IPS-20b (cell line): ENCODE results near the gene RPS6KA4.
A peak's percentile ranks its signal among the peaks of the same experiment; 100 is the strongest.

Experiments
- H3K27ac ChIP-seq: one replicate; pipeline ENCODE4 v1.5.1; 2013; ENCODE audit warnings: low read length
- H3K27me3 ChIP-seq: 2 replicates; pipeline ENCODE4 v1.6.1; 2013; ENCODE audit warnings: mild to moderate bottlenecking, low read length, inconsistent platforms; ENCODE audit not compliant: insufficient read depth
- H3K36me3 ChIP-seq: 2 replicates; pipeline ENCODE4 v1.6.1; 2013; ENCODE audit warnings: low read depth, mild to moderate bottlenecking, inconsistent platforms, low read length, moderate library complexity; ENCODE audit not compliant: insufficient read depth
- H3K4me1 ChIP-seq: 2 replicates; pipeline ENCODE4 v1.6.1; 2013; ENCODE audit warnings: mild to moderate bottlenecking, control low read depth, inconsistent platforms, low read length, moderate library complexity; ENCODE audit not compliant: insufficient read depth
- H3K4me3 ChIP-seq: 2 replicates; pipeline ENCODE4 v1.5.1; 2013; ENCODE audit warnings: mild to moderate bottlenecking, low read length, inconsistent platforms
- H3K9ac ChIP-seq: 2 replicates; pipeline ENCODE4 v1.6.1; 2013; ENCODE audit warnings: low read depth, mild to moderate bottlenecking, inconsistent platforms, low read length, moderate library complexity
- H3K9me3 ChIP-seq: 2 replicates; pipeline ENCODE4 v1.6.1; 2013; ENCODE audit warnings: mild to moderate bottlenecking, low read depth, low read length, inconsistent platforms; ENCODE audit not compliant: insufficient read depth

RPS6KA4 gene

GRCh38 chr11:64352099-64352994 is 6.6 kb upstream of the RPS6KA4 start:
- Histone ChIP-seq H3K27me3 (no peaks in the 10 kb centered on the region), H3K4me3 (no peak overlapping the region), H3K9me3 (no peaks in the 10 kb centered on the region), H3K36me3 (no peaks in the 10 kb centered on the region), H3K27ac (no peak overlapping the region), H3K9ac (no peak overlapping the region), H3K4me1 (peaks cover 6% of the 10 kb centered on the region; the same call in 1 of the 2 replicates)

GRCh38 chr11:64352995-64353714 is 5.8 kb upstream of the RPS6KA4 start:
- Histone ChIP-seq H3K9me3 (no peaks in the 10 kb centered on the region), H3K9ac (no peak overlapping the region), H3K4me3 (no peak overlapping the region), H3K27ac (no peak overlapping the region), H3K36me3 (no peaks in the 10 kb centered on the region), H3K27me3 (no peaks in the 10 kb centered on the region), H3K4me1 (peaks cover 6% of the 10 kb centered on the region; the same call in 1 of the 2 replicates)

GRCh38 chr11:64353715-64354506 is 5.1 kb upstream of the RPS6KA4 start:
- Histone ChIP-seq H3K27me3 (no peaks in the 10 kb centered on the region), H3K4me1 (peaks cover 6% of the 10 kb centered on the region; the same call in 1 of the 2 replicates), H3K4me3 (no peak overlapping the region), H3K36me3 (no peaks in the 10 kb centered on the region), H3K27ac (no peak overlapping the region), H3K9me3 (no peaks in the 10 kb centered on the region), H3K9ac (no peak overlapping the region)

GRCh38 chr11:64355078-64355940 is 3.7 kb upstream of the RPS6KA4 start:
- Histone ChIP-seq H3K4me3 (peak overlapping the region; percentile 18; the same call in 1 of the 2 replicates), H3K9ac (no peak overlapping the region; the same call in 1 of the 2 replicates), H3K36me3 (no peaks in the 10 kb centered on the region), H3K27me3 (no peaks in the 10 kb centered on the region), H3K27ac (no peak overlapping the region), H3K4me1 (peaks cover 6% of the 10 kb centered on the region; the same call in 1 of the 2 replicates), H3K9me3 (no peaks in the 10 kb centered on the region)

DNA sequence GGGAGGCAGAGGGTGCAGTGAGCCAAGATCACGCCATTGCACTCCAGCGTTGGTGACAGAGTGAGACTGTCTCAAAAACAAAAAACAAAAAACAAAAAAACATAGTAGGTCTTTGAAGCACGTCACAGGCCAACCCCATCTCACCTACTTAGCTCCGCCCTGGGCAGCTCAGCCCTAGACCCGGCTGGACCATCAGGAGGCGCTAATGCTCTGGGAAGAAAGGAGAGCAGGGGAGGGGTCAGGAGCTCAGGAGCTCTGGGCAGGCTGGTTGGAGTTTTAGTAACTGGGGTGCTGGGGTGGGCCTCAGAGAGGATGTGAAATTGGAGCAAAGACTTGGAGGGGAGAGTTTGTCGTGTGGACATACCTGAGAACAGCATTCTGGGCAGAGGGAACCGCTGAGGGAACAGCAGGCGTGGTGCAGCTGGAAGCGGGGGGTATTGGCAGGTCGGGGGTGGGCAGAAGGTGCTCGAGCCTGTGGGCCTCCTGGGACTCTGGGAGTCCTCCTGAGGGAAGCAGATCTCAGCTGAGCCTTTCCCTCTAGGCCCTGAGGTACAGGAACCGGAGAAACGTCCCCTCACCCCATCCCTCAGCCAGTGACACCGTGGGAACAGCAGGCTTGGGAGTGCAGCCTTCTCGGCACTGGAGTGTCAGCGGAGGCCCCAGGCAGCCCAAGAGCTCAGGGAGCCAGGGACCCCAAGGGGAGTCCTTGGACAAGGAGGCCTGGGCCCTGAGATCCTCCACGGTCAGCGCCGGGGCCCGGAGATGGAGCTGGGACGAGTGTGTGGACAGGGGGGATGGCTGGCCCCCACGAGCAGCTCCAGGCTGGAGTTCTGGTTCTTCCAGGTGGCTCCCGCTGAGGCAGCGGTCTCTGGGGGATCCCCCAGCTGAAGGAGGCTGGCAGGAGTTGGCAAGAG is 2.2 kb upstream of the RPS6KA4 start:
- H3K27ac ChIP-seq, result no peak overlapping the region
- H3K4me3 ChIP-seq, result no peak overlapping the region
- peaks cover 5% of the 10 kb centered on the region; the same call in 1 of the 2 replicates for H3K36me3 ChIP-seq
- no peaks in the 10 kb centered on the region for H3K9me3 ChIP-seq
- peaks cover 6% of the 10 kb centered on the region; the same call in 1 of the 2 replicates for H3K4me1 ChIP-seq
- no peak overlapping the region for H3K9ac ChIP-seq
- H3K27me3 ChIP-seq, result no peaks in the 10 kb centered on the region

GRCh38 chr11:64357446-64357845 is 1.5 kb upstream of the RPS6KA4 start:
- Histone ChIP-seq H3K9ac (no peak overlapping the region), H3K27ac (no peak overlapping the region)

GRCh38 chr11:64357904-64358535 is 942 bp upstream of the RPS6KA4 start:
- no peaks in the 10 kb centered on the region for H3K27me3 ChIP-seq
- H3K27ac ChIP-seq, result no peak overlapping the region
- H3K36me3 ChIP-seq, result peaks cover 16% of the 10 kb centered on the region
- no peaks in the 10 kb centered on the region for H3K9me3 ChIP-seq
- H3K9ac ChIP-seq, result no peak overlapping the region
- no peak overlapping the region for H3K4me3 ChIP-seq
- H3K4me1 ChIP-seq, result peaks cover 6% of the 10 kb centered on the region; the same call in 1 of the 2 replicates

More at GRCh38 chr11:64357446-64357845, 1.5 kb upstream of the RPS6KA4 start:
- Histone ChIP-seq H3K36me3 (peaks cover 12% of the 10 kb centered on the region), H3K9me3 (no peaks in the 10 kb centered on the region), H3K4me1 (peaks cover 6% of the 10 kb centered on the region; the same call in 1 of the 2 replicates), H3K27me3 (no peaks in the 10 kb centered on the region), H3K4me3 (no peak overlapping the region)

DNA sequence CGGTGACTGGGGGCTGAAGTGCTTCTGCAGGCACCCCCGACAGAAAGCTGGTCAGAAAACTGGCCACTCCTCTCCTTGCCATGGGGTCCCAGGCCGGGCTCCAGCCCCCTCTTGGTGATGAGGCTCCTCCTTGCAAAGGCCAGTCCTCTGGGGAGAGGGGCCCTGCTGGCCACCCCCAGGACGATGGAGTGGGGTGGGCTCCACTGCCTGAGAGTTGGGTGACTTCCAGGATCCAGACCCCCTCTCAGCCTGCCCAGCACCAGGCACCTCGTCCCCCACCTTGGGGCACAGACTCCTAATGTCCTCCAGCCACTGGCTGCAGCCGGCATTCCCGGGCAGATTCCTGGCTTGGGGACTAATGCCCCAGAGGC is 441 bp upstream of the RPS6KA4 start:
- peaks cover 19% of the 10 kb centered on the region for H3K36me3 ChIP-seq
- no peaks in the 10 kb centered on the region for H3K27me3 ChIP-seq
- H3K4me3 ChIP-seq, result peak overlapping the region; percentile 81; the same call in 1 of the 2 replicates
- no peaks in the 10 kb centered on the region for H3K9me3 ChIP-seq
- peak overlapping the region; percentile 66; the same call in 1 of the 2 replicates for H3K9ac ChIP-seq
- H3K27ac ChIP-seq, result no peak overlapping the region
- H3K4me1 ChIP-seq, result peaks cover 6% of the 10 kb centered on the region; the same call in 1 of the 2 replicates

- no peaks in the 10 kb centered on the region for H3K9me3 ChIP-seq
- peaks cover 23% of the 10 kb centered on the region for H3K36me3 ChIP-seq
- peak overlapping the region; percentile 70; the same call in 1 of the 2 replicates for H3K9ac ChIP-seq
- peaks cover 6% of the 10 kb centered on the region; the same call in 1 of the 2 replicates for H3K4me1 ChIP-seq
- H3K4me3 ChIP-seq, result peak overlapping the region; percentile 81
- H3K27ac ChIP-seq, result no peak overlapping the region
- no peaks in the 10 kb centered on the region for H3K27me3 ChIP-seq
Observed at GRCh38 chr11:64359712-64360445, 917 bp downstream of the RPS6KA4 start.
